HG03575 (cell line): Measurements from ENCODE around the gene VASH2.

Experiments used
- ATAC-seq: cut with Tn5 transposase; IDR thresholded peaks from one replicate; pipeline ENCODE4 v1.9.1; 2021; ENCODE audit not compliant: unreplicated experiment, insufficient number of reproducible peaks, low FRiP score; ENCODE audit errors: extremely low read depth

VASH2 gene

GRCh38 chr1:212928323-212929291 is 21.7 kb upstream of the VASH2 start:
- peak; percentile 72 for ATAC-seq

GRCh38 chr1:212930986-212931678 is 19.2 kb upstream of the VASH2 start:
- no peak for ATAC-seq

- no peak for ATAC-seq
Measured at GRCh38 chr1:212933815-212934471, 16.4 kb upstream of the VASH2 start.

GRCh38 chr1:212935387-212935981 is 14.9 kb upstream of the VASH2 start:
- no peak for ATAC-seq

GRCh38 chr1:212937034-212937433 is 13.3 kb upstream of the VASH2 start:
- no peak for ATAC-seq

GRCh38 chr1:212938846-212939245 is 11.5 kb upstream of the VASH2 start:
- no peak for ATAC-seq

GRCh38 chr1:212941452-212941851 is 8.9 kb upstream of the VASH2 start:
- ATAC-seq: no peak

GRCh38 chr1:212942679-212943392 is 7.5 kb upstream of the VASH2 start:
- no peak for ATAC-seq

GRCh38 chr1:212943393-212943710 is 7.0 kb upstream of the VASH2 start:
- ATAC-seq: no peak

GRCh38 chr1:212944229-212944901 is 6.0 kb upstream of the VASH2 start:
- ATAC-seq: no peak

GRCh38 chr1:212945056-212945455 is 5.3 kb upstream of the VASH2 start:
- no peak for ATAC-seq

GRCh38 chr1:212945463-212946160 is 4.7 kb upstream of the VASH2 start:
- no peak for ATAC-seq

GRCh38 chr1:212946872-212947271 is 3.5 kb upstream of the VASH2 start:
- no peak for ATAC-seq

- no peak for ATAC-seq
Measured at GRCh38 chr1:212949771-212950170, 570 bp upstream of the VASH2 start.

GRCh38 chr1:212951126-212951946 is 995 bp downstream of the VASH2 start:
- no peak for ATAC-seq

GRCh38 chr1:212951947-212952640 is 1.8 kb downstream of the VASH2 start:
- no peak for ATAC-seq

- ATAC-seq: no peak
Measured at GRCh38 chr1:212952641-212952976, 2.3 kb downstream of the VASH2 start.
